Neutrophil (primary cell): ENCODE measurements around the gene TSPAN5.

Experiments used
- H3K27ac ChIP-seq: fragments of 200-600 bp; sonication (generic); 2 replicates; pipeline ENCODE4 v1.5.1; 2016; ENCODE audit warnings: mild to moderate bottlenecking, moderate library complexity
- H3K27me3 ChIP-seq: fragments of 200-600 bp; sonication (generic); 2 replicates; pipeline ENCODE4 v1.6.0; 2016; ENCODE audit warnings: mild to moderate bottlenecking
- H3K36me3 ChIP-seq: fragments of 200-600 bp; sonication (generic); 2 replicates; pipeline ENCODE4 v1.5.1; 2017
- H3K4me1 ChIP-seq, 2 experiments: fragments of 200-600 bp in 1 of 2; sonication (generic) in 1 of 2; 1 replicate in 1 of 2; 2 replicates in 1 of 2; pipeline versions ENCODE4 v1.5.1 to v1.6.1; 2013 to 2016; ENCODE audit warnings: low read depth in 1 of 2, low read length in 1 of 2, mild to moderate bottlenecking in 1 of 2, moderate library complexity in 1 of 2; ENCODE audit not compliant: control insufficient read depth in 1 of 2, insufficient read depth in 1 of 2
- H3K4me3 ChIP-seq, 2 experiments: fragments of 200-600 bp in 1 of 2; sonication (generic) in 1 of 2; 1 replicate in 1 of 2; 2 replicates in 1 of 2; pipeline ENCODE4 v1.5.1; 2013 to 2016; ENCODE audit warnings: low read depth in 1 of 2, low read length in 1 of 2, mild to moderate bottlenecking in 1 of 2, moderate library complexity in 1 of 2
- H3K9me3 ChIP-seq: fragments of 200-600 bp; sonication (generic); 2 replicates; pipeline ENCODE4 v1.5.1; 2016
- TF ChIP-seq, protein P1 (sequence below): fragments of 200-600 bp; sonication (generic); IDR thresholded peaks from 2 replicates; pipeline ENCODE4 v1.5.1; 2016; ENCODE audit warnings: antibody characterized with exemption

TSPAN5 gene

DNA sequence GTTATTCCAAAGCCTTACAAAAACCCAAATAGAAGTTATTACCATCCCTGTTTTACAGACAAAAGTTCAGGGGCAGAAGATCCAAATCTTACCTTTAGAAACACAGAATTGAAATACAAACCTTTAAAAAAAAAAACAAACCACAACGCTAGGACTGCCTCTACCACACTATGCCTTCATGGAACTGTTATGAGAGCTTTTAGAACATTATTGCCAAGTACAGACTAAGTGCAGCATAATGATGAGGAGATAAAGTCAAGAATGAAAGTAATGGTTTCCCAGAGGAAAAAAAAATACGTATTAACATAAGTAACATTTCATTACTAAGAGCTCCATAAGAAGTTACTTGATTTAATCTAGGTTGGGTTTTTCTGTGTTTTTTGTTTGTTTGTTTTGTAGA lies 34.3 kb downstream of the TSPAN5 start:
- TF ChIP-seq, protein P1, sequence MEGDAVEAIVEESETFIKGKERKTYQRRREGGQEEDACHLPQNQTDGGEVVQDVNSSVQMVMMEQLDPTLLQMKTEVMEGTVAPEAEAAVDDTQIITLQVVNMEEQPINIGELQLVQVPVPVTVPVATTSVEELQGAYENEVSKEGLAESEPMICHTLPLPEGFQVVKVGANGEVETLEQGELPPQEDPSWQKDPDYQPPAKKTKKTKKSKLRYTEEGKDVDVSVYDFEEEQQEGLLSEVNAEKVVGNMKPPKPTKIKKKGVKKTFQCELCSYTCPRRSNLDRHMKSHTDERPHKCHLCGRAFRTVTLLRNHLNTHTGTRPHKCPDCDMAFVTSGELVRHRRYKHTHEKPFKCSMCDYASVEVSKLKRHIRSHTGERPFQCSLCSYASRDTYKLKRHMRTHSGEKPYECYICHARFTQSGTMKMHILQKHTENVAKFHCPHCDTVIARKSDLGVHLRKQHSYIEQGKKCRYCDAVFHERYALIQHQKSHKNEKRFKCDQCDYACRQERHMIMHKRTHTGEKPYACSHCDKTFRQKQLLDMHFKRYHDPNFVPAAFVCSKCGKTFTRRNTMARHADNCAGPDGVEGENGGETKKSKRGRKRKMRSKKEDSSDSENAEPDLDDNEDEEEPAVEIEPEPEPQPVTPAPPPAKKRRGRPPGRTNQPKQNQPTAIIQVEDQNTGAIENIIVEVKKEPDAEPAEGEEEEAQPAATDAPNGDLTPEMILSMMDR, result no peak
- no peaks in the 10 kb centered on the region for H3K27me3 ChIP-seq
- H3K27ac ChIP-seq, result no peak overlapping the region
- H3K4me3 ChIP-seq, result no peak overlapping the region
- no peaks in the 10 kb centered on the region for H3K9me3 ChIP-seq
- H3K4me1 ChIP-seq, result no peaks in the 10 kb centered on the region
- no peaks in the 10 kb centered on the region for H3K36me3 ChIP-seq

DNA sequence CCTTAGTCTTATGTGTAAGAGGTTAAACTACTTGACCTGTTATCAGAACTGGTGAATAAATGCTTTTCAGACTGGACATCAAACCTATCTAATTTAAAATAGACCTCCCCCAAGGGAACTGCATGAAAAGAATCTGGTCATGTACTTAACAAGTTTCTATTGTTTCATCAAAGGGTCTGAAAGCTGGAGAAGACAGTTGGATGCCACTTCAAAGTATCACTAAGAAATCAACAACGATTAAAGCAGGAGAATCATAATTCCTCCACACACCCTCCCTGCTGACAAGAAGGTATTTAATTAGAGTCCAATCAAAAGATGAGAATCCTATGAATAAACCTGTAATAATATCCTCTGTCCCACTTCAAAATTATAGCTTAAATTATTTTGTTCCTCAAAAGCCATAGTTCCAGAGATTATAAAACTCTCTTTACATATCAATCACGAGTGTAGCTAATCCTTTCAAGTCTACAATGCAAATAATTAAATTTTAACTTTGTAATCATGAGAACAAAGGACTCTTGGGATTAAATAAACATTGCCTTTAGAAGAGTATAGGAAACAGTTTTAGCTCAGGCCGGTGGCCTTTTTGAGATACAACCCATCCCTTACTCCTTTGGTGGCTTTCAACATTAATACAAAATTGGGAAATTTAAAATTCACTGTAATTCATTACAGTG lies 35.1 kb downstream of the TSPAN5 start:
- no peak overlapping the region for H3K4me3 ChIP-seq
- H3K27me3 ChIP-seq, result no peaks in the 10 kb centered on the region
- TF ChIP-seq, protein P1, result no peak
- no peaks in the 10 kb centered on the region for H3K9me3 ChIP-seq
- no peaks in the 10 kb centered on the region for H3K36me3 ChIP-seq
- H3K27ac ChIP-seq, result no peak overlapping the region
- H3K4me1 ChIP-seq, result no peaks in the 10 kb centered on the region

DNA sequence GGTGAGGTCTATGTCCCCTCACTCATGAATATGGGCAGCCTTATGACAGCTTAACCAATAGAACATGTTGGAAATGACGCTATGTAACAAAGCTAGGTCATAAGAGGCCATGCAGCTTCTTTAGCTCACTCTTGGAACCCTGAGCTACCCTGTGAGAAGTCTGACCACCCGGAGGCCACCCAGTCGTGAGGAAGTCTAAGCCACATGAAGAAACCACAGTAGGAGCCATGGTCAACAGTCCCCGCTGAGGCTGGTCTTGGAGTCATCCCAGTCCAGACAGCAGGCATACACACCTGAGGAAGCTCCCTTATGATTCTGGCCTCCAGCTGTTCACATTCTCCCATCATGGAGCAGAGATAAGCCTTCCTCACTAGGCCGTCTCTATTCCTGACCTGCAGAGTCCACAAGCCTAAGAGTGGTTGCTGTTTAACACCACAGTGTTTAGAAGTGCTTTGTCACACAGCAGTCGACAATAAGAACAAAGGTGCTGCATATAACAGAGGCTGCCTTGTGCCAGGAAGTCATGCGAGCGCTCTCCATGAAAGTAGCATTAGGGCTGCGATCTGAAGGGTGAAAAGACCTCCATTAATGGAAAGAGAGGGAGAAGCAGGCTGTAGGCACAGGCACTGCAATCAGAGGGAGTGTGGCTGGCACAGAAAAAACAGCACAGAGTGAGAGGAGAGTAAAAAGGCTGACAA lies 38.2 kb downstream of the TSPAN5 start:
- Histone ChIP-seq H3K4me3 (no peak overlapping the region), H3K36me3 (no peaks in the 10 kb centered on the region)
- TF ChIP-seq, protein P1, result no peak

DNA sequence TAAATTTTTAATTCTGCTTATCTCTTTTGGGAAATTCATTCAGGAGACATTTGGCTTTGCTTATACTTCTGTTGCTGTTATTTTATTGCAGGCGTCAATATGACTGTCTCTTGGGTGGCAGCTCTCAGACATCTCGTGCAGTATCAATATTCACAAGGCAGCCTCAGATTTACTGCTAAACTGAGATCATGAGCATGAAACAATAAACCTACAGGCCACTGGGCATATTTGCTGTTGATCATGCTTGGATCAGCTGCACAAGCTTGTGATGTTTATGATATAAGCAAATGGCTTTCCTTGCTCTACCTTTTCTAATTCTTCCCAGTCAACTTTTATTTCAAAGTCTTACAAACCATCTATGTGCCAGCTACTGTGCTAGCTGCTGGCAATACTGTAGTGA lies 39.2 kb downstream of the TSPAN5 start:
- Histone ChIP-seq H3K4me1 (no peaks in the 10 kb centered on the region), H3K4me3 (no peak overlapping the region), H3K27me3 (no peaks in the 10 kb centered on the region), H3K27ac (no peak overlapping the region), H3K9me3 (no peaks in the 10 kb centered on the region), H3K36me3 (no peaks in the 10 kb centered on the region)
- TF ChIP-seq, protein P1, result no peak

More for the DNA sequence above, 38.2 kb downstream of the TSPAN5 start:
- H3K27ac ChIP-seq, result no peak overlapping the region
- no peaks in the 10 kb centered on the region for H3K27me3 ChIP-seq
- no peaks in the 10 kb centered on the region for H3K9me3 ChIP-seq
- no peaks in the 10 kb centered on the region for H3K4me1 ChIP-seq

DNA sequence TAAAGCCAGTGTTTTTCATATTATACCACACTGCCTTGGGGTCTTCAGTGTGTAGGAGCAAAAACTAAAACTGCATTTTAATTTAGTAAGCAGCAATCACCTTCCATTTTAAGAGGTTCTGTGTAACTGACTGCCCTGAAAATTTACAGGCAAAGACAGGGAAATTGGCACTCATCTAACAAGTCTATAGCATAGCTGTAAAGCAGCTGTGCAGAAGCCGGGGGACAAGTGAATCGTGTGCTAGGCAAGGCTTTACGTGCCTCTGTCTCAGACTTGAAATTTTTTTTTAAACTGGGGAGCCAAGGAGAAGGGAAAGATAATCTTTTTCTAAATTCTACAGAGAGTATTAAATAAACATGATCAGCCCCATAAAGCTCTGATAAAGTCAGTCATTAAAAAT lies 39.7 kb downstream of the TSPAN5 start:
- no peaks in the 10 kb centered on the region for H3K4me1 ChIP-seq
- TF ChIP-seq, protein P1, result no peak
- no peak overlapping the region for H3K4me3 ChIP-seq
- no peaks in the 10 kb centered on the region for H3K36me3 ChIP-seq
- H3K27ac ChIP-seq, result no peak overlapping the region
- no peaks in the 10 kb centered on the region for H3K9me3 ChIP-seq
- H3K27me3 ChIP-seq, result no peaks in the 10 kb centered on the region
